Myocyte (in vitro differentiated cells): ENCODE results near the gene SP110. TPM values are rescaled to one million over a fixed set of nuclear protein-coding genes. Genes with fewer than 3 reads are reported as not detected.
"Not testable (repeated sequence)": the region's sequence is repeated elsewhere in the genome, so short reads cannot be mapped to it uniquely, and the experiment has no call there.

Experiments
- DNase-seq: peaks from one replicate; pipeline ENCODE4 v3.0.0-alpha.2; 2012; ENCODE audit warnings: low read depth
- total RNA-seq: library from RNA; depleted of rRNA; stranded (reverse); fragments of >200 nt; gene quantifications from 2 replicates; pipeline ENCODE4 v1.2.3, GENCODE V29; 2014

Gene SP110
- total RNA-seq, 1 donor from 2014 or later, result 15.1 TPM

DNA sequence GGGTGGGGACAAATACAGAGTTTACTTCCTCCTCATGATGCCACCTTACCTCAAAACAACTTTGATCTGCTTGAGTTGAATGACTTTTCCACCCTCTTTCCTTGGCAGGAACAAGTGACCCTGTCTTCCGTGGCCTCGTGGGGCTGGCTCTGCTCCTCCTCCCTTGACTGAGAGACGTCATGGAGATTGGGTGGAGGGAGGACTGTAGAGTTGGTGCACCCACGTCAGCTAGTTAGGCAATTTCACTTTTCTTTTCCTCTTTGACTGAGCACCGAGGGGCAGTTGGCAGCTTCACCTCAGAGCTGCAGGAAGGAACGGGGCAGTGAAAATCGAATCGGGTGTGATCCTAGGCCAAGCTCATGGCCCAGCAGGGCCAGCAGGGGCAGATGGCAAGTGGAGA lies 5.7 kb upstream of the SP110 start, which contains the start of gene SP140:
TSS of gene SP140 (plus strand) at position 251 of the 400 bp plus-strand sequence. CDS start at position 360, 109 bp downstream.
- no peak for DNase-seq

DNA sequence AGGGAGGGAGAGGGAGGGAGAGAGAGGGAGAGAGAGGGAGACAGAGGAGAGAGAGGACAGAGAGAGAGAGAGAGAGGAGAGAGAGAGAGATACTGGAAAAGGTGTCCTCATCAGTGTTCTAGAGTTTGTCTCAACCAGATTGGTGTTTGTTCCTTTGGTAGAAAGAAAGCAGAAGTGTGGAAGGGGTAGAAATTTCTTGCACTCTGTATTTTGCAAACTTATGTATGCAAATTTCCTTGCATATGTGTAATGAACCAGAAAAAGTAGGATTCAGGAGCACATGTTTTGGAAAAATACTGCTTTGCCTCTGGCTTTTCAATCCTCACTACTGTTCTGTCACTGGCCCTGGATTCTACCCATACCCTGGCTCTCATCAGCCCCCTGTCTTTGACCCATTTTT lies 4.7 kb upstream of the SP110 start:
- DNase-seq, result no peak

DNA sequence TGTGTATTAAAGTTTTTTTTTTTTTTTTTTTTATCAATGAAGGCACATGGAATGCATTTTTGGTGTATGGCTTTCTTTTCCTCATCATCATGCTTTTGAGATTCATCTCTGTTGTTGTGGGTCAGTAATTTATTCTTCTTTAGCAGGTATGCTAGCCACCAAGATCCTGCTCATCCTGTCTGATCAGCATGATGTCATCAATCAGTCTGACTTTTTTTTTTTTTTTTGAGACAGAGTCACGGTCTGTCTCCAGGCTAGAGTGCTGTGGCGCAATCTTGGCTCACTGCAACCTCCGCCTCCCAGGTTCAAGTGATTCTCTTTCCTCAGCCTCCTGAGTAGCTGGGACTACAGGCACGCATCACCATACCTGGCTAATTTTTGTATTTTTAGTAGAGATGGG lies 3.0 kb upstream of the SP110 start:
- DNase-seq, result not testable (repeated sequence)

DNA sequence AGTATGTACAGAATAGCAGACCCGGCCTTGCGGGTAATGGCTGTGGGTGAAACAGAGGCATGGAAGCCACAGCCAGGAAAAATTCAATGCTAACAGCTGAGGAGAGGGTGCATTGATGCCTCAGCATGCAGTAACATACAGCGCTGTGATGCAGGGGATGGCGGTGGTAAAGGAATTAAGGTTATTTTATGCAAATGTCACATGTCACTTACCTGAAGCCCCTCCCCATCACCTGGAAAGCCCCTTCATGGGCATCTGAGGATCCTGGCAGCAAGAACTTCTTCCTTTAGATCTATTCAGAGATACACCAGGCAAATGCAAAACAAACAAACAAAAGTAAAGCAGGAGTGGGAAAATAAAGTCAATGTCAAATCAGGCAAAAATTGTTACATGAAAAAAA lies 1.7 kb upstream of the SP110 start:
- no peak for DNase-seq

DNA sequence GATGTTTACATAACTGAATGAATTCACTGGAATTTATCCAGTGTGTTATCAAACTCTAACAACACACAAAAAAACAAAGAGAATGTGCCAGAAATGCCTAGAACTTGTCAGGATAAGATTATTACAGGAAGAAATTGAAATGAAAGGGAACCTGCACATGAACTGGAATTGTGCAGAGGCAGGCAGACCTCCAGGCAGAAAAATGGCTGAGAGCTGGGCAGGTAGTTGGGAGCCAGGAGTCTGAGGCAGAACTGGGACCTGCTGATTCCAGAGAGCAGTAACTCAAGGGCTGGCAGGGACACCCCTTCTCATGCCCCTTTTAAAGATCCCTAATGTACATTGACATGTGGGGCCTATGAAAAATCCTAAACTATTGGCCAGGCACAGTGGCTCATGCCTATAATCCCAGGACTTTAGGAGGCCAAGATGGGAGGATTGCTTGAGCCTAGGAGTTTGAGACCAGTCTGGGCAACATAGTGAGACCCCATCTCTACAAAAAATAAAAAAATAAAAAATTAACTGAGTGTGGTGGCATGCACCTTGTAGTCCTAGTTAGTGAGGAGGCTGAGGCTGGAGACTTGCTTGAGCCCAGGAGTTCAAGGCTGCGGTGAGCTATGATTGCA lies 674 bp upstream of the SP110 start:
- DNase-seq, result no peak

DNA sequence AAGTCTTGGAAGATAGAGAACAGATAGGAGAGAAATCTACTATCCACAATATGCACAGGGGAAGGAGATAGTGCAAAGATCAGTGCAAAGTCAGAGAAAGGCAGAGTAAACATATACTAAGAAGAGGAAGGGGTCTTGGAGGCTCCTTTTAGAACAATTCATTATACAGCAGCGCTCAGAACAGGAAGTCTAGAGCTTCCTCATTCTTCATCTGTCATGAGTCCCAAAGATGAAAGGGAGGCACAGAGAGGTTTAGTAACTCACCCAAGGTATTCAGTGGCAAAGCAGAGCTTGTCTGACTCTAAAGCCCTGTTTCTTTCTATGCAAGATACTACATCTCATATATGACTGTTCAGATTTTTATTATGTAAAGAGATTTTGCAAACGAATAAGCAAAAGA lies 1.4 kb downstream of the SP110 start:
- DNase-seq, result no peak

DNA sequence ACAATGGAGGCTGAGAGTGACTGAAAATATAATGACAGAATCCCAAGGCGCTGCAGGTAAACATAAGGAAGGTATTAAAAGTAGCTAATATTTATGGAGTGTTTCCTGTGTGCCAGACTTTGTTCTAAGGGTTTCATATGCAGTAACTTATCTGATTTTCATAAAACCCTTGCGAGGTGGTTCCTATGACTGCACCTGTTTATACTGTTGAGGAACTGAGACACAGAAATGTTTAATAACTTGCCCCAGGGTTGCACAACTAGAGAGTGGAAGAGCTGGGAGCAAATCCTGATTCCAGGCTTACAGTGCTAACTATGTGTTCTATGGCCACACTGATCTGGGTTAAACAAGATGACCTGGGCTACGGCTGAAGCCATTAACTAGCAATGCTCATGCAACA lies 2.4 kb downstream of the SP110 start:
- no peak for DNase-seq

DNA sequence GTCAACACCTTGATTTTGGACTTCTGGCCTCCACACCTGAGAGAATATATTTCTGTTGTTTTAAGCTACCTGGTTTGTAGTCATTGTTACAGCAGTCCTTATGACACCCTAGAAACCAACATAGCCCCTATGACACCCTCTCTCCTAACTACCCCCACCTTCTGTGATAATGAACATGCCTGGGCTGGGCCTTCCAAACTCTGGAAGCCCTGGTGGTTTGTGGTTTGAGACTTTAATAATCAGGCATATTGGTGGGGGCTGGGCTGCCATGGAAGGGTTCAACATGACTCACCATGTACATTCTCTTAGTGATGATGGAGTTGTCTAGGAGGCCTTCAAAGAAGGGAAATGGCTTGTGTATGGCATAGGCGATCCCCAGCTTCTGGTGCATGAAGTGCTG lies 3.3 kb downstream of the SP110 start:
- DNase-seq, result no peak

DNA sequence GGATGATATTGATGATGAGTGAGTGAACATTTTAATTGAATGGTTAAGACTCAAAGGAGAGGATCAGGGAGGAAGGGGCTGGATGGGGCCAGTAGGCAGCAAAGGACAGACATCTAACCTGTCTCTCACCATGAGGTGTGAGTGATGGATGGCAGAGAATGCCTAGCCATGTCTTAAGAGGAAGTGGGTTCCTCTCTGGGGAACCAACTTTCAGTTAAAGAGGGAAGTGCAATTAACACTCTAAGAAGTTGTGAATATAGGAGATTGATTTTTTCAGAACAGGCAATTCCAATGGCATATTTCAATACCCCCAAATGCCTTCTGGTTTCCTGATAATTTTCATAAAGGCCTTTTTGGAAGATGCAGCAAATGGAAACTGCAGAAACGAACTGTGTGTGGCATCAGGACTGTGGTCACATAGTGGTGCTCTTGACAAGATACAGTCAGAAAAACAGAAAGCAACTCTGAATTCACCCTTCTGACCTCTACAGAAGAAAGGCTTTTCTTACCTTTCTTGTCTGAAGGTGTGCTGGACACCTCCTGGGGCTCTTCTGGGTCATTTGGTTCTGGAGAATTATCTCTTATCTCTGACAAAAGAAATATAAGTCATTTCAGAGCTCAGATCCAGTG lies 10.2 kb downstream of the SP110 start:
- DNase-seq, result no peak

DNA sequence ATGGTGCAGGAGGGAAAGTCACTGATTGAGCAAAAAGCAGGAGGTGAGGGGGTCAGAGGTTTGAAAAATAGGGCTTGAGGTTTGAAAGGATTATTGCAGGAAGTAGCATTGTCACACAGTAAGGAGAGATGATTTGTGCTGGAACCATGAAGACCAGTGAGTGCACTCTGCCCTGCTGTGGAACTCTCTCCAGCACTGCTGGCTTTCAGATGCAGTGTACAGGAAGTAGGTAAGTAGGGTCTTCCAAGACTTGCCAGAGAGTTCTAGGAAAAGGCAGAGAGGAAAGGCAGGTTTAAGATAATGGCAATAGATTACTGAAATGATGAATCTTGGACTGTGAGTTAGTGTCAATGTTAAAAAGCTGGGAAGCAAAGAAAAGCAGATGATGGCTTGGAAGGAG lies 11.2 kb downstream of the SP110 start:
- DNase-seq, result no peak

DNA sequence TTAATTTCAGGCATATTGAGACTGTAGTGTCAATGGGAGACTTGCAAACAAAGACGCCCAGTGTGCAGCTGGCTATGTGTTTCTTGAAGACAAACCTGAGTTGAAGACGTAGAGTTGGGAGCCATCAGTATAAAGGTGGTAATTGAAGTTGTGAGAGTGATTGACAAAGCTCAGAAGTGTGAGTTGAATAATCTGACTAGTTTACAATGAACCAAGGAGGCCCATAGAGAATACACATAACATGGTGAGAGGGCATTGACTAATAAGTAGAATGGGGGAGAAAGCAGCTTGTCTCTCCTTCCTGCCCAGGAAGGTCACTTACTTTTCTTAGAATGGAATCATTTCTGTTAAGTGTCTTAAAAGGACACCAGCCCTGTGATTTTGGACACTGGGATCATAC lies 14.1 kb downstream of the SP110 start:
- DNase-seq, result no peak

DNA sequence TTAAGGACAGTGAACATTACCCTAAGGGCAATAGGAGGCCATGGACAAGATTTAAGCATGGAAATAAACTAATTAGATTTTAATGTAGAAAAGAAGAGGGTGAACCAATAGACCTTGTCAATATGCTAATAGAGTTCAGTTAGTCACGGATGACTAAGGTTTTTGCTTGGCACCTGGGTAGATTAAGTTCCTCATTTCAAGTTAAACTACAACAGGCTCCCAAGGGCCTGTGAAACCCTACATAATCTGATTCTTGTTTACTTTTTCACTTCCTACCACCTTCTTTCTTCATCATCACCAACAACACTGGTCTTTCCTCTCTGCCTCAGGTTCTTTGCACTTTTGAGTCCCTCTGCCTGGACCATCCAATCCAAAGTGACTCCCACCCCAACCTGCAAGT lies 14.8 kb downstream of the SP110 start:
- DNase-seq, result no peak

DNA sequence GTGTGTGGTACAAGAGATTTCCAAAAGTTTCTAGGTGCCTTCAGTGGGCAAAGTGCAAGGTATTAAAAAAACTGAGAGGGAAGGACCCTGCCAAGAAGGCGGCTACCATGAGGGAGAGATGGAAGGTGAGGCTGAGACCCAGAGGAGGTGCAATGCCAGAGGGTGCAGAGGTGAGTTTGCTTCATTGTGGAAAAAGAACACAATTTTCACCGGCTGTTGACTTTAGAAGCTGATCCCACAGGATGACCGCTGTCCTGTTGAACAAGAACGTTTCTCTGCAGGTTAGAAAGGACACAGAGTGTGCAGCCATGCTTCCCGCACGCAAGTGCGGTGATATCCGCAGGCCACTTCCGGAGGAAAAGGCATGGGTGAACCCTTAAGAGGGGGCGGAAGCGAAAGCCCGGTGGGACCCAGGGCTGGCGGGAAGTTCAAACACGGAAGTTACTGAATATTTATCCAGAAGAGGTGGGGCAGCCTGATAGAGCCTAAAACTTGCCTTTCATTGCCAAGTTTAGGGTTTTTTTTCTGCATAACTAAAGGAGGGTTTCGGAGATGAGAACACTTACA lies 16.6 kb downstream of the SP110 start:
- DNase-seq, result no peak

DNA sequence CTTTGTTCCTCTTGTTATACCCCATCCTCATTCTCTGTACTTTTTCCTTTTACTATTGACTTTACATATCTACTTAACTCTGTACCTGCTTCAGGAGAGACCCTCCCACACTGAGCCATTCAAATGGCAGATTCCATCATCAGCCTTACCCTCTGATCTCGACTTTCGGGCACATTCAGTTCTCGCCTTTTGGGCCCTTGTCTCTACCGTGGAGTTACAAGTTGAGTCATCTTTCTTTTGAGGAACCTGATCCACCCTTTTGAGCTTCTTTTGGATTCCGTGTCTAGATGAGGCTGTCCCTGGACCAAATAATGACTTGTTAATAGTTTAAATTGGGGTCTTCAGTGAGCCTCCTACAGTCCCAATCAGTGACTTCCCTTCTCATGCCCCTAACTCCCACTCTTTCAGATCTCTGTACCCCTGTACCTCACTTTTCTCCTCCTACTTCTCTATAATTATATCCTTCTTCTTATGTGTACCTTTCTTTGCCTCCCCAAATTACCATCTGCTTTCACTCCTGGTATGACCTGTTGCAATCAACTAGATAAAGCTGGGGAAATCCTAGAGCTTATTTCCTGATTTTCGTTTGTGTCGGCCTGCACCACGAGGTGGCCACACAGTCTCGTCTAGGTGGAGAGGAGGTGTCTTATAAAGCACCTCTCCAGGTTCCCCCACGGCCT lies 17.2 kb downstream of the SP110 start:
- DNase-seq, result no peak

DNA sequence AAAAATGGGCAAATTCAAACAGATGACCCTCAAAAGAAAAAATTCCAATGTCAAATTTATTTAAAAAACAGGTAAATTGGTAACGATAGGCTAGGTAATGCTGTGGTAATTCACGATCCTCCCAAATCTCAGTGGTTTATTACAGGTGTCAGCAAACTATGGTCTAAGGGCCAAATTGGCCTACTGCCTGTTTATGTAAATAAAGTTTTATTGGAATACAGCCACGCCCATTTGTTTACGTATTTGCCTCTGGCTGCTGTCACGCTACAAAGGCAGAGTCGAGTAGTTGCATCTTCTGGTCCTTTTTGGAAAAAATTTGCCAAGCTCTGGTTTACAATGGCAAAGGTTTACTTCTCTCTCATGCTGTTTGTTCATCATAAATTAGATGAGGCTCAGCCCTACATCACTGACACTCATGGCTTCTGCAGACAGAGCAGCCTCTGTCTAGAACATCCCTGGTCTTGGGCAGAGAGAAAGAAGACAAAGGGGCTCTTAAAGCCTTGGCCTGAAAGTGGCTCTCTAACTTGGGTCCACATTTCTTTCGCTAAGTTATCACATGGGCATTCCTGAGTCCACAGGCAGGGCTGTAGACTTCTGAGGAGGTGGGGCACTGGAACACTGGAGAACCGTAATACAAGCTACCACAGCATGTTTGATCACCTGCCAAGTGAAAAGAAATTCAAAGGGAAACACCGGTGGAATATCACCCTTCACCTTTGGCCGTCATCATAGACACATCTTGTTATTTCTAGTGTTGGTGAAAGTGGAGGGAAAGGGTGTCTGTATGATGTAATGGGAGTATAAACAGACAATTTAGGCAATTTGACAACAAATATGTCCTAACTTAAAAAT lies 34.8 kb downstream of the SP110 start:
- peak; percentile 43 for DNase-seq

DNA sequence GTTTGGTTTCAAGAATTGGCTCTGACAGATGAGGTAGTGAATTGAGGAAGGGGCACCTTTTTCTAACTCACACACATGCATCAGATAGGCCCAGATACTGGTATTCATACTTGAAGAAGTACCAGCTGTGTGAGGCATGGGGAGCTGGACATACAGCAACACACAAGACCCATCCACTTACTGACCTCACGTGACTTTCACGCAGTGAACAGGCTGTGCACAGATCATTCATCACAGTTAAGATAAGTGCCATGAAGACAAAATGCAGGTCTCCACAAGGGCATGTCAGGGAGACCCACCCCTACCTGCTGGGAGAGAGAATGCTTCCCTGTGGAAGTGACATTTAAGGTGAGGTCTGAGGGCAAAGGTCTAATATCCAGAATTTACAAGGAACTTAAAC lies 38.6 kb downstream of the SP110 start:
- DNase-seq, result no peak

DNA sequence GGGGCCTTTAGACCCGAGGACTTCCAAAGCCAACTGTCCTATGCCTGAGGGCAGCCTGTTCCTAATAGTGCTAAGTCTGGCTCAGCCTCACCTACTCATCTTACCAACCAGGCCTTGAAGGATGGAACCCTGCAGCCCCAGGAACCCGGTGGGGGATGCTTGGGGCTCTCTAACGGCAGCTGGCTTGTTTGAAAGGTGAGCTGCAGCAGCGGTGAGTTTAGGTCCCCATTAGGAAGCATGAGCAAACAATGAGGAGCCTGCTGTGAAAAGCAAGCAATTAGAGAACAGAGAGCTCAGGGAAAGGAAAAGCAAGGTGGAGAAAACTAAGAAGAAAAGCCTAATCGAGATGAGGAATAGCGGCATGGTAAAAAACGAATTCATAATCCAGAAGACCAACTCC lies 39.9 kb downstream of the SP110 start:
- no peak for DNase-seq

DNA sequence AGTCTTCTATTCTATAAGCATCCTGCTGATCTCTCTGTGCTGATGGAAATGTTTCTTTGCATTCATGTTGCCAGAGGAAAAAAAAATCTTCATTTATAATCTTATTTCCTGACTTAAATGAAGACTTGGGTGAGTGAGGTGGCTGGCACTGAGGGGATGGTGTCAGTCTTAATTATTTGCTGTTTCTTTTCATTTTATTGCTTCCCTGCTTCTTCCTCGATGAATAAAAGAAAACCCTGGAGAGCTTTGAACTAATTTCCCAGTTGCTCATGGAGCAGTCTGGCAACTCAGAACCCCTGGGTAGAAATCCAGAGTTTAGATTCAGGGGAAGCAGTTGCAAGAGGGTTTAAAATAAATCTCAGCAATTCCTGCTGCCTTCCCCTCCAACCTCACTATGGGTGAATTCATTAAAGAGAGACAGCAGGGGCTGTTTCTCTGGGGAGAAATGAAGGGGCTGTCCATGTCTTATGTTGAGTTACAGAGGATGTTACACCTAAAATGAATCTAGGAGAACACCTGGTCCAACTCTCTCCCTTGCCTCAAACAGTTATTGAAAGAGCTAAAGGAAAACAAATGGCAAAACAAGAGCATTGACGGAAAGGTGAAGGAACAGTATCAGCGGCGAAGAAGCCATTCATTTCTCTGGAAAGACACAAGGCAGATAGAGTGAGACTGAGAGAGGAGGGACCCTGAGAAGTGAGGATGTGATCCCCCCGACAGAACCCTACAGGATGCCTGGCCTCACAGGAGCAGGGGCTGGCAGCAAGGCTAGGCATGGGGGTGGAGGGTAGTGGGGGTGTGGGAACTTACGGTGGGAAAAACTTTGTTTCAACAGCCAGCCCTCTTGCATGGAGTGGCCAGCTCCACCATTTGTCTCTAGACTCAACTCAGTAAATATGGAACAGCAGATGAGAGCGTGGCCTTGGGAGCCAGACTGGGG lies 41.0 kb downstream of the SP110 start:
- DNase-seq, result no peak

DNA sequence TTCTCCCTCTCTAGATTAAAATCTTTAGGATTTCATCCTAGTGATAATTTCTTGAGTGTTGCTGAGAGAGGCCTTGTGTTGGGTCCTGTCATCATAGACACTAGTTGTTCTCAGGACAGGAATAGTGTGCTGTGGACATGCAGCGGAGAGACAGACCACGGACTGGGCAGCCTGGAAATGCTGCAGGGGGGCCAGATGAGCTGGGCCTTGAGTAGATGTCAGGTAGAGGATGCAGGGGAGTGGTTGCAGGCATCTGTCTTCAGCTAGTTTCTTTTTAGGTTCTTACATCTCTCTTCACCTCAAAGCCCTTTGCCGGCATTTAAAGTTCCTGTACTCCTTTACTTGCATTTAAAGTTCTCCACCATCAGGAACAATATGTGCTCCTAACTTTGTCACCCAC lies 42.8 kb downstream of the SP110 start:
- no peak for DNase-seq

DNA sequence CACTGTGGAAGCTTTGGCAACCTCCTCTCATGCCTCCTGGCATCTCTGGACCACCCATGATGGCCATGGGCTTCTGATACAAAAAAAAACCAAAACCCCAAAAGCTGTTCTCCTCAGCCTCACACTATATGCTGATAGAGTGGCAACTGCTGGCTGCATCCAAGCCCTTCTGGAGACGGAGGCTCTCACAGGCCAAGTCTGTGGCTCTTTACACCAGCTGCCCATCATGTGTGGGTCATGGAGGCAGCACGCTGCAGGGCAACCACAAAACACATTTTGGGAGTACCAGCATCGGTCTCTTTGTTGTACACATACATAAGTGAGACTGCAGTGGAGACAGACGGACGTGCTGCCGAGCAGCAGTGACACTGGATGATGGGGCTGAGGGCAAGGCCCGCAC lies 45.3 kb downstream of the SP110 start:
- DNase-seq, result no peak
